ENCODE data around the gene GPR35.
A peak's percentile ranks its signal among the peaks of the same experiment; 100 is the strongest.
"Not testable (repeated sequence)": the region's sequence is repeated elsewhere in the genome, so short reads cannot be mapped to it uniquely, and the experiment has no call there.

Gene GPR35

GRCh38 chr2:240672701-240673190 lies 47.5 kb downstream of the GPR35 start:
- Histone ChIP-seq H3K9me3 (replicated peaks in 1 of 11) (no peaks in the 10 kb centered on the region), H4K20me1 (no peaks in the 10 kb centered on the region), H3K27ac (no peak overlapping the region), H3K4me3 (no peak overlapping the region), H3K27me3 (no peaks in the 10 kb centered on the region), H3K36me3 (no peaks in the 10 kb centered on the region), H3K9ac (no peak overlapping the region), H3K4me2 (no peak overlapping the region), H3K4me1 (peaks cover 0 to 7% (median 0%) of the 10 kb centered on the region in 10 experiments; a peak in 5 of 20 replicates)
- TF ChIP-seq Cebpa-rat (IDR thresholded peaks at IDR 0.05): no peak

GRCh38 chr2:240674461-240675184 lies 49.3 kb downstream of the GPR35 start:
- H3K4me2 ChIP-seq: peak overlapping the region in 5 of 11 experiments; percentile 20 to 42 (median 37); a peak in 7 of 22 replicates
- not testable (repeated sequence) for H3K4me3 ChIP-seq; H3K36me3 ChIP-seq; H3K27ac ChIP-seq; H3K4me1 ChIP-seq; H3K27me3 ChIP-seq; H4K20me1 ChIP-seq; H3K9me3 ChIP-seq (replicated peaks in 1 of 11)
- 0 out of 22 replicates have a peak overlapping the region, but pooled peaks of 1 of the 11 experiments have one; percentile 33 for H3K9ac ChIP-seq

- H3K9ac ChIP-seq; H3K4me2 ChIP-seq; H3K27ac ChIP-seq; H3K27me3 ChIP-seq; H3K9me3 ChIP-seq (replicated peaks in 1 of 11); H3K4me1 ChIP-seq; H4K20me1 ChIP-seq; H3K36me3 ChIP-seq; H3K4me3 ChIP-seq: not testable (repeated sequence)
Measured at GRCh38 chr2:240675345-240675744, 50.1 kb downstream of the GPR35 start.

GRCh38 chr2:240678043-240678442 lies 52.8 kb downstream of the GPR35 start:
- H3K4me1 ChIP-seq; H3K27ac ChIP-seq; H3K36me3 ChIP-seq; H3K27me3 ChIP-seq; H4K20me1 ChIP-seq; H3K9ac ChIP-seq; H3K4me3 ChIP-seq; H3K4me2 ChIP-seq; H3K9me3 ChIP-seq (replicated peaks in 1 of 11): not testable (repeated sequence)

GRCh38 chr2:240678909-240679308 lies 53.6 kb downstream of the GPR35 start:
- not testable (repeated sequence) for H3K9ac ChIP-seq; H3K27ac ChIP-seq; H3K4me3 ChIP-seq; H3K27me3 ChIP-seq; H3K9me3 ChIP-seq (replicated peaks in 1 of 11); H3K4me2 ChIP-seq; H3K36me3 ChIP-seq; H3K4me1 ChIP-seq; H4K20me1 ChIP-seq

DNA sequence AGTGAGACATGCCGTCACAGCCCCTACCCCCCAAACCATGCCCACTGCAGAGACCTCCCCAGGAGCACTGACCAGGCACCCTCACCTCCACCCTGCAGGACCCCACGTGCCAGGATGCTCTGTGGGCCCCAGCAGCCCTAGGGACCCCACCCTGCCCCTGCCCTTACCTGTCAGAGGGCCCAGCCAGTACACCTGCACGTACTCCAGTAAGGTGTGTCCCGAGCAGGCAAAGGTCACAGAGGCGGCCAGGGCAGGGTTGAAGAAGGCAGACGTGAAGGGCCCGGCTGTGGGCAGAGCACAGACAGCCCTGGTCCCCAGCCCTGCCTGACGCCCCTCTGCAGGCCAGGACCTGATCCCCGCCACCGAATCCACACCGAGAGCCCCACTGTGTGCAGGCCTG lies 54.9 kb downstream of the GPR35 start:
- not testable (repeated sequence) for H3K27ac ChIP-seq; H3K4me3 ChIP-seq; H4K20me1 ChIP-seq; H3K36me3 ChIP-seq; H3K4me2 ChIP-seq; H3K9me3 ChIP-seq (replicated peaks in 1 of 11); H3K27me3 ChIP-seq; H3K4me1 ChIP-seq; H3K9ac ChIP-seq

Data from BLaER1 treated with 17β-estradiol and CSF1 and Interleukin-3, amounts not matched to agents 10 nM and 100 nM (cell line).